Chondrocyte (in vitro differentiated cells): Measurements from ENCODE around the gene ARHGAP26. TPM values are rescaled to one million over a fixed set of nuclear protein-coding genes. Genes with fewer than 3 reads are reported as not detected.

ENCODE experiments used
- DNase-seq: peaks from one replicate; pipeline ENCODE4 v3.0.0; 2021; ENCODE audit warnings: mixed read lengths, low spot score
- H3K27ac Mint-ChIP-seq: one replicate; pipeline ENCODE4 v1.8.0; 2021; ENCODE audit warnings: mild to moderate bottlenecking, moderate library complexity, mixed read lengths; ENCODE audit not compliant: unreplicated experiment
- H3K27me3 Mint-ChIP-seq: 2 replicates; pipeline ENCODE4 v1.8.0; 2021; ENCODE audit warnings: low read depth, mixed read lengths
- H3K36me3 Mint-ChIP-seq: 2 replicates; pipeline ENCODE4 v1.8.0; 2021; ENCODE audit warnings: low read depth, mixed read lengths
- H3K4me1 Mint-ChIP-seq: 2 replicates; pipeline ENCODE4 v1.8.0; 2021; ENCODE audit warnings: low read depth, mild to moderate bottlenecking, mixed read lengths
- H3K4me3 Mint-ChIP-seq: one replicate; pipeline ENCODE4 v1.8.0; 2021; ENCODE audit warnings: mild to moderate bottlenecking, moderate library complexity, mixed read lengths; ENCODE audit not compliant: unreplicated experiment
- H3K9me3 Mint-ChIP-seq: 2 replicates; pipeline ENCODE4 v1.8.0; 2021; ENCODE audit warnings: low read depth, mixed read lengths
- total RNA-seq: library from RNA; stranded (reverse); gene quantifications from 3 replicates; pipeline ENCODE4 v1.2.1, GENCODE V29; 2021
- TF ChIP-seq, protein P1 (sequence below): fragments of 200-600 bp; sonication (generic); IDR thresholded peaks from 2 replicates; pipeline ENCODE4 v1.5.0; 2021; ENCODE audit warnings: antibody characterized with exemption, mild to moderate bottlenecking, moderate library complexity

The ARHGAP26 gene
- total RNA-seq, 1 donor from 2014 or later: 16.4 TPM

DNA sequence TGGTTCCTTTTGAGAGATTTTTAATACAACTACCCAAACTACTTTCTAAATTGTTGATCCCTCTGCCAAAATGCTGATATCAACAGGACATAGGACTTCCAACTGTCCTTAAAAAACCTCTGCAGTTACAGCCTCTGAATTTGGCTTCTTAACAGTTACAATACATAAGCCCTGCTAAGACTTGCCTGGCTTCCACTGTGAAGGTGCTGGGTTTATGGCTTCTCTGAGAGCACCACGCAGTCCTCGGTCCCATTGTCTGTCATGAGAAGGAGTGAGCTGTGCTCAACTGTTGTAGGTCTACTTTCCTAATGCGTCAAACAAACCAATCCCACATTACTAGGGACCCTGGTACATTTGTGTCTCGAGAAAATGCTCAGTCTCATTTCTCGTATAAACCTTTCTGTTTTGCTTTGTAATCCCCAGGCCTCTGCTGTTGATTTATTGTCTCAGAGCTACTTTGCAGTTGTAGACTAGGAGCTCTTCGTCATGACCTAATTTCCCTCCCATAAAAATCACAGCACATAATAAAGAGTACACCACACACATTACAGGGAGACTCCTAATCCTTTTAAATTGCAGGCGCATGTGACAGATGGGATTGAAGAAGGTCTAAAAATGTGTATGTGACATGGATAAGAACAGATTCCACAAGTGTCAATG lies 358.4 kb downstream of the ARHGAP26 start:
- peaks cover 15% of the 10 kb centered on the region for H3K4me1 Mint-ChIP-seq
- H3K27me3 Mint-ChIP-seq: no peaks in the 10 kb centered on the region
- DNase-seq: no peak
- no peak overlapping the region for H3K27ac Mint-ChIP-seq
- TF ChIP-seq, protein P1, sequence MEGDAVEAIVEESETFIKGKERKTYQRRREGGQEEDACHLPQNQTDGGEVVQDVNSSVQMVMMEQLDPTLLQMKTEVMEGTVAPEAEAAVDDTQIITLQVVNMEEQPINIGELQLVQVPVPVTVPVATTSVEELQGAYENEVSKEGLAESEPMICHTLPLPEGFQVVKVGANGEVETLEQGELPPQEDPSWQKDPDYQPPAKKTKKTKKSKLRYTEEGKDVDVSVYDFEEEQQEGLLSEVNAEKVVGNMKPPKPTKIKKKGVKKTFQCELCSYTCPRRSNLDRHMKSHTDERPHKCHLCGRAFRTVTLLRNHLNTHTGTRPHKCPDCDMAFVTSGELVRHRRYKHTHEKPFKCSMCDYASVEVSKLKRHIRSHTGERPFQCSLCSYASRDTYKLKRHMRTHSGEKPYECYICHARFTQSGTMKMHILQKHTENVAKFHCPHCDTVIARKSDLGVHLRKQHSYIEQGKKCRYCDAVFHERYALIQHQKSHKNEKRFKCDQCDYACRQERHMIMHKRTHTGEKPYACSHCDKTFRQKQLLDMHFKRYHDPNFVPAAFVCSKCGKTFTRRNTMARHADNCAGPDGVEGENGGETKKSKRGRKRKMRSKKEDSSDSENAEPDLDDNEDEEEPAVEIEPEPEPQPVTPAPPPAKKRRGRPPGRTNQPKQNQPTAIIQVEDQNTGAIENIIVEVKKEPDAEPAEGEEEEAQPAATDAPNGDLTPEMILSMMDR: no peak
- no peak overlapping the region for H3K4me3 Mint-ChIP-seq
- H3K36me3 Mint-ChIP-seq: no peaks in the 10 kb centered on the region
- H3K9me3 Mint-ChIP-seq: no peaks in the 10 kb centered on the region

DNA sequence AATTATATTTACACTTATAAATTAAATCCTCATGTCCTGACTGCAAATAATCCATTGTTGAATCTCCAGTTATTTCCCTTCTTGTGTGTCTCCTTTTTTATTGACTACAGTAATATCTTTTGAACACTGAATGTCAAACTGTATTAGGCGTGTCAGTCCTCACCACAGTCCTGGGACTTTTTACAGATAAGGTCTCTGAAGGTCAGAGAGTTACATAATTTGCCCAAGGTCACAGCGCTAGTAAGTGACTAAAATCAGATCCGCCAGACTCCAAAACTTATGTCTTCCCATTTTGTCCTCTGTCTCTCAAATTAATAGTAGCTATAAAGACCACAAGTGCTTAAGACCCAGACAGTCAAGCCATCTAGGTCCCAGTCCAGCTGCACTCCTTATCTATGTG lies 359.0 kb downstream of the ARHGAP26 start:
- Mint-ChIP-seq H3K9me3 (no peaks in the 10 kb centered on the region), H3K4me3 (no peak overlapping the region), H3K27me3 (no peaks in the 10 kb centered on the region), H3K36me3 (no peaks in the 10 kb centered on the region), H3K27ac (no peak overlapping the region), H3K4me1 (peaks cover 19% of the 10 kb centered on the region)
- no peak for DNase-seq
- TF ChIP-seq, protein P1: no peak

DNA sequence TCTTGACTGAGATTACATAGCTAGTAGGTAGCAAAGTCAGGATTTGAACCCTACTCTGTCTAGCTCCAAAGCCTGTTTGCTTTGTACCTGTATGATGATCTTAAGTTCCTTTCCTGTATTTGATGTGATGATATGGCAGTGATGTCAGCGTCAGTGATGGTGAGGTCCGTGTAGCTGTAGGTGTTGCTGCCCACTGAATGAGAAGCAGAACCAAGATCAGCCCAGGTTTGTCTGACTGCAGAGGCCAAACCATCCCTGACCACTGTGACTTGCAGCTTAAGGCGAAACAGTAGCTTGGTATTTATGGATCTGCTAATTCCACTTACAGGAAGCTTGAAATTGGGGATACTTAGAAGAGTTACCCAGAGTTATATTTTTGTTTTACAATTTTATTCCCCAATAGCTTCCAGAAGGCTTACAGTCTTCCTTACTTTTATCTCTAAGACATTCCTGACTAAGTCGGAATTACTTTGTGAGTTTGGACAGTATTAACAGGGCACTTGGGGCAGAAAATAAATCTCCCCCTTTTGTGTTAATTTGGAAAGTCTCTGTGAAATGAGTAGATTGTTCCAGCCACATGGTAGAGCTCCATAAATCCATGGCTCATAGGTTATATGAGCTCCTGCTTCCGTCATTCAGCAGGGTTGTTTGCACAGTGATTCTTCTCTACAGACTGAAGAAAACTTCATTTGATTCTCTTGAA lies 359.9 kb downstream of the ARHGAP26 start:
- Mint-ChIP-seq H3K27ac (no peak overlapping the region), H3K9me3 (no peaks in the 10 kb centered on the region), H3K36me3 (peaks cover 2% of the 10 kb centered on the region), H3K27me3 (no peaks in the 10 kb centered on the region), H3K4me1 (peaks cover 19% of the 10 kb centered on the region), H3K4me3 (no peak overlapping the region)
- no peak for DNase-seq
- TF ChIP-seq, protein P1: no peak

DNA sequence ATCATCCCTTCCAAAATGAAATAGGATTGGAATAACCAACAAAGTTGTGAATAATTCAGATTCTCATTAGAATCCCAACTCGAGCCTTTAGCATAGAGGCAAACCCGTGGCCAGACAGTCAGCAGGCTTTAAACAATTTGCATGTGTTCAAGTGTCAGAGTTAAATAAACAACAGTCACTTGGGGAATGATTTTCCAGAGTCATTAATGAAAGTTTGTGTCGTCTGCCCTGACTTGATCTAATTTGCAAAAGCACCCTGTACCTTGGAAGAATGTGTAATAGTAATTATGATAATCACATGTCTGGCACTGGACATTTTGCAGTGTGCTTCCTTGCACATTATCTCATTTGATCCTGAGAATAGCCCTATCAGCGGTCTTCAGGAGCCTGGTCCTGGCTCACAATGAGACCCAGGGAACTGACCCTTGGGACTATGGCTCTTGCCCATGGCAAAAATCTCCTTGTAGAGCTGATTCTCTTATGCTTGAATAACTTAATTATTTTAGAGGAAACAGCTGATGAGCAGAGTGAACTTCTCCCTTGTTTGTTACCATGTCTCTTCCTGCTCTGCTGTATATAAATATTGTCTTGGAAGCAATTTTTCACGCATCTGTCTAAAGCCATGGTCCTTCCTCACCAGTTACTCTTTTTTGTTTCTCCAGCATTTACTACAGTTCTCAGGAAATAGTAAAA lies 360.6 kb downstream of the ARHGAP26 start:
- Mint-ChIP-seq H3K36me3 (peaks cover 2% of the 10 kb centered on the region), H3K9me3 (no peaks in the 10 kb centered on the region), H3K4me1 (peaks cover 19% of the 10 kb centered on the region), H3K4me3 (no peak overlapping the region), H3K27me3 (no peaks in the 10 kb centered on the region), H3K27ac (no peak overlapping the region)
- DNase-seq: no peak
- TF ChIP-seq, protein P1: no peak

DNA sequence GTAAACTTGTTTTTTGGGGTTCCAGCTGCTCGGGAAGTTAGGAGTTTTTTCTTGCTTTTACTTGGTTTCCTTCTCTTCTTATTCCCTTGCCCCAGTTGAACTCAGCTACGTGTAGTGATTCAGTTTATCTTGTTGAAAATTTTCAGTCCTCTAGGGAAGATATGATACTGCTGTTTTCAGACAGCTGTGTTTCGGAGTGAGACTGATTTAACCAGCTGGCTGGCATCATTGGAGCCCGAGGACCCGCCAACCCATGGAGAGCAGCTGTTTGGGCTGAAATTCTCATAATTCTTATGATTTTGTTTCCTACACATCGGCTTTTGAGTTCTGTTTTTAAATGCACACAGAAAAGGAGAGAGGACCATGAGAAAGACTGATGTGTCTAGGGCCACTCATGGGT lies 361.8 kb downstream of the ARHGAP26 start:
- H3K9me3 Mint-ChIP-seq: no peaks in the 10 kb centered on the region
- DNase-seq: no peak
- H3K4me3 Mint-ChIP-seq: no peak overlapping the region
- H3K27ac Mint-ChIP-seq: peak overlapping the region; percentile 10
- TF ChIP-seq, protein P1: no peak
- peaks cover 11% of the 10 kb centered on the region for H3K4me1 Mint-ChIP-seq
- H3K27me3 Mint-ChIP-seq: no peaks in the 10 kb centered on the region
- peaks cover 2% of the 10 kb centered on the region for H3K36me3 Mint-ChIP-seq
